HFF-Myc (cell line): ENCODE measurements around the gene PRRC2B.
"Not testable (repeated sequence)": the region's sequence is repeated elsewhere in the genome, so short reads cannot be mapped to it uniquely, and the experiment has no call there.

Experiments
- DNase-seq: peaks from one replicate; pipeline ENCODE4 v3.0.0-alpha.2; 2011; ENCODE audit warnings: low read depth; ENCODE audit errors: extremely low read depth
- H3K4me3 ChIP-seq: replicated peaks from 2 replicates; pipeline ENCODE4 v1.5.1; 2011; ENCODE audit warnings: low read depth, mild to moderate bottlenecking, control low read depth, low read length
- CTCF ChIP-seq: IDR thresholded peaks from 2 replicates; pipeline ENCODE4 v1.5.1; 2012; ENCODE audit warnings: mild to moderate bottlenecking, low read depth, low read length, control low read depth; ENCODE audit errors: missing control alignments

The PRRC2B gene

GRCh38 chr9:131502781-131503625, 109.1 kb downstream of the PRRC2B start, which contains the start of gene POMT1:
Gene POMT1 (plus strand): TSS chr9:131502918. CDS start chr9:131504219, 1,301 bp downstream.
- DNase-seq = peak; percentile 39
- peak within 1 kb of the TSS; percentile 76 for H3K4me3 ChIP-seq
- no peak for TF ChIP-seq CTCF

GRCh38 chr9:131503626-131504465, 110.0 kb downstream of the PRRC2B start:
- TF ChIP-seq CTCF = no peak
- H3K4me3 ChIP-seq = peak overlapping the region; percentile 76
- no peak for DNase-seq

GRCh38 chr9:131505012-131505411, 111.1 kb downstream of the PRRC2B start:
- H3K4me3 ChIP-seq = no peak overlapping the region
- no peak for DNase-seq
- no peak for TF ChIP-seq CTCF

GRCh38 chr9:131511416-131511815, 117.5 kb downstream of the PRRC2B start:
- DNase-seq = no peak
- no peak for TF ChIP-seq CTCF
- H3K4me3 ChIP-seq = no peak overlapping the region

- no peak for TF ChIP-seq CTCF
- no peak overlapping the region for H3K4me3 ChIP-seq
- DNase-seq = no peak
Observed at GRCh38 chr9:131511880-131512279, 118.0 kb downstream of the PRRC2B start.

- no peak overlapping the region for H3K4me3 ChIP-seq
- TF ChIP-seq CTCF = no peak
- no peak for DNase-seq
Observed at GRCh38 chr9:131513177-131513576, 119.3 kb downstream of the PRRC2B start.

- not testable (repeated sequence) for DNase-seq, H3K4me3 ChIP-seq
Observed at GRCh38 chr9:131515559-131516031, 121.7 kb downstream of the PRRC2B start.
